ENCODE data around the gene NKIRAS1. TPM values are rescaled to one million over a fixed set of nuclear protein-coding genes. Genes with fewer than 3 reads are reported as not detected.
A peak's percentile ranks its signal among the peaks of the same experiment; 100 is the strongest.

The NKIRAS1 gene
- total RNA-seq, 4 donors from 2014 or later, result 23.4 to 29.4 (median 26.8) TPM

- H3K27ac ChIP-seq (replicated peaks in 1 of 4), result no peak overlapping the region
- no peak for DNase-seq (ENCODE audit: extremely low spot score)
- TF ChIP-seq POLR2AphosphoS5 (IDR thresholded peaks at IDR 0.05), result no peak
- TF ChIP-seq, protein P1, sequence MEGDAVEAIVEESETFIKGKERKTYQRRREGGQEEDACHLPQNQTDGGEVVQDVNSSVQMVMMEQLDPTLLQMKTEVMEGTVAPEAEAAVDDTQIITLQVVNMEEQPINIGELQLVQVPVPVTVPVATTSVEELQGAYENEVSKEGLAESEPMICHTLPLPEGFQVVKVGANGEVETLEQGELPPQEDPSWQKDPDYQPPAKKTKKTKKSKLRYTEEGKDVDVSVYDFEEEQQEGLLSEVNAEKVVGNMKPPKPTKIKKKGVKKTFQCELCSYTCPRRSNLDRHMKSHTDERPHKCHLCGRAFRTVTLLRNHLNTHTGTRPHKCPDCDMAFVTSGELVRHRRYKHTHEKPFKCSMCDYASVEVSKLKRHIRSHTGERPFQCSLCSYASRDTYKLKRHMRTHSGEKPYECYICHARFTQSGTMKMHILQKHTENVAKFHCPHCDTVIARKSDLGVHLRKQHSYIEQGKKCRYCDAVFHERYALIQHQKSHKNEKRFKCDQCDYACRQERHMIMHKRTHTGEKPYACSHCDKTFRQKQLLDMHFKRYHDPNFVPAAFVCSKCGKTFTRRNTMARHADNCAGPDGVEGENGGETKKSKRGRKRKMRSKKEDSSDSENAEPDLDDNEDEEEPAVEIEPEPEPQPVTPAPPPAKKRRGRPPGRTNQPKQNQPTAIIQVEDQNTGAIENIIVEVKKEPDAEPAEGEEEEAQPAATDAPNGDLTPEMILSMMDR (IDR thresholded peaks at IDR 0.05), result no peak
- TF ChIP-seq EP300 (IDR thresholded peaks at IDR 0.05), result no peak
- no peak for TF ChIP-seq POLR2A (IDR thresholded peaks at IDR 0.05; ENCODE audit: low read depth)
- H3K4me3 ChIP-seq, result no peak overlapping the region
- 98% methylated on average over 2 of the region's 2 CpGs for WGBS
- no peaks in the 10 kb centered on the region for H3K9me3 ChIP-seq
- H3K27me3 ChIP-seq, result no peaks in the 10 kb centered on the region
- H3K4me1 ChIP-seq, result peaks cover 9 to 30% (median 21%) of the 10 kb centered on the region in 4 donors
- intact Hi-C loops (cut with DNase I), result no loop called here
- peaks cover 0 to 37% (median 26%) of the 10 kb centered on the region in 4 donors for H3K36me3 ChIP-seq
These were observed 5.4 kb downstream of the NKIRAS1 start for GRCh38 chr3:23911397-23911796.

DNA sequence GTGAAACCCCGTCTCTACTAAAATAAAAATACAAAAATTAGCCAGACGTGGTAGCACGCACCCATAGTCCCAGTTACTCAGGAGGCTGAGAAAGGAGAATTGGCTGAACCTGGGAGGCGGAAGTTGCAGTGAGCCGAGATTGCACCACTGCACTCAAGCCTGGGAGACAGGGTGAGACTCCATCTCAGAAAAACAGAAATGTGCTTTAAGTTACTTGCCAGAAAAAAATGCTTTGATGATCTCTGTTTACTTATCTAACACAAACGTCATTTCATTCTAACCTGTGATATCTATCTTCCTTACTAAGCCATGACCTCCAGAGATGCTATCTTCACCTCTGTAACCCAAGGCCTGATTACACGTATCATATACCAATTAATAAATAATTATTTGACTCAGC is 7.4 kb downstream of the NKIRAS1 start:
- no peaks in the 10 kb centered on the region for H3K9me3 ChIP-seq
- H3K27me3 ChIP-seq, result no peaks in the 10 kb centered on the region
- intact Hi-C loops (cut with DNase I), result no loop called here
- no peak overlapping the region for H3K4me3 ChIP-seq
- no peak for TF ChIP-seq EP300 (IDR thresholded peaks at IDR 0.05)
- TF ChIP-seq POLR2AphosphoS5 (IDR thresholded peaks at IDR 0.05), result no peak
- no peak for TF ChIP-seq POLR2A (IDR thresholded peaks at IDR 0.05; ENCODE audit: low read depth)
- TF ChIP-seq, protein P1 (IDR thresholded peaks at IDR 0.05), result no peak
- DNase-seq (ENCODE audit: extremely low spot score), result no peak
- H3K4me1 ChIP-seq, result peaks cover 0 to 12% (median 5%) of the 10 kb centered on the region in 4 donors
- H3K27ac ChIP-seq (replicated peaks in 1 of 4), result no peak overlapping the region
- H3K36me3 ChIP-seq, result peaks cover 0 to 37% (median 26%) of the 10 kb centered on the region in 4 donors
- WGBS, result 92% methylated on average over 7 of the region's 7 CpGs

GRCh38 chr3:23904545-23904944 is 12.2 kb downstream of the NKIRAS1 start:
- Histone ChIP-seq H3K4me1 (no peaks in the 10 kb centered on the region), H3K4me3 (no peak overlapping the region), H3K9me3 (no peaks in the 10 kb centered on the region), H3K36me3 (peaks cover 4 to 44% (median 29%) of the 10 kb centered on the region in 4 donors), H3K27ac (replicated peaks in 1 of 4) (no peak overlapping the region), H3K27me3 (no peaks in the 10 kb centered on the region)
- no peak for DNase-seq (ENCODE audit: extremely low spot score)
- intact Hi-C loops (cut with DNase I), result no loop called here
- TF ChIP-seq POLR2A (IDR thresholded peaks at IDR 0.05; ENCODE audit: low read depth) (no peak), POLR2AphosphoS5 (IDR thresholded peaks at IDR 0.05) (no peak), EP300 (IDR thresholded peaks at IDR 0.05) (no peak)
- TF ChIP-seq, protein P1 (IDR thresholded peaks at IDR 0.05), result no peak

GRCh38 chr3:23900744-23901143 is 16.0 kb downstream of the NKIRAS1 start:
- no peaks in the 10 kb centered on the region for H3K4me1 ChIP-seq
- intact Hi-C loops (cut with DNase I), result no loop called here
- DNase-seq (ENCODE audit: extremely low spot score), result no peak
- peaks cover 4 to 47% (median 27%) of the 10 kb centered on the region in 4 donors for H3K36me3 ChIP-seq
- H3K4me3 ChIP-seq, result no peak overlapping the region
- no peaks in the 10 kb centered on the region for H3K27me3 ChIP-seq
- H3K27ac ChIP-seq (replicated peaks in 1 of 4), result peak overlapping the region in 1 of 4 donors; percentile 13
- H3K9me3 ChIP-seq, result no peaks in the 10 kb centered on the region
- WGBS, result 78% methylated on average over 6 of the region's 6 CpGs
- TF ChIP-seq POLR2A (IDR thresholded peaks at IDR 0.05; ENCODE audit: low read depth), result no peak
- no peak for TF ChIP-seq EP300 (IDR thresholded peaks at IDR 0.05)
- no peak for TF ChIP-seq POLR2AphosphoS5 (IDR thresholded peaks at IDR 0.05)
- TF ChIP-seq, protein P1 (IDR thresholded peaks at IDR 0.05), result no peak

- no peaks in the 10 kb centered on the region for H3K4me1 ChIP-seq
- no peak overlapping the region for H3K4me3 ChIP-seq
- TF ChIP-seq, protein P1 (IDR thresholded peaks at IDR 0.05), result no peak
- TF ChIP-seq POLR2AphosphoS5 (IDR thresholded peaks at IDR 0.05) (no peak), EP300 (IDR thresholded peaks at IDR 0.05) (no peak), POLR2A (IDR thresholded peaks at IDR 0.05; ENCODE audit: low read depth) (no peak)
- DNase-seq (ENCODE audit: extremely low spot score), result no peak
- WGBS, result 93% methylated on average over 4 of the region's 4 CpGs
- peaks cover 2 to 52% (median 25%) of the 10 kb centered on the region in 4 donors for H3K36me3 ChIP-seq
- H3K27ac ChIP-seq (replicated peaks in 1 of 4), result no peak overlapping the region
- no peaks in the 10 kb centered on the region for H3K27me3 ChIP-seq
- no peaks in the 10 kb centered on the region for H3K9me3 ChIP-seq
- intact Hi-C loops (cut with DNase I), result no loop called here
These were observed 21.6 kb downstream of the NKIRAS1 start for GRCh38 chr3:23895181-23895580.

All from esophagus muscularis mucosa (tissue), 4 donors.